ENCODE results near the gene FOXA2. TPM values are rescaled to one million over a fixed set of nuclear protein-coding genes. Genes with fewer than 3 reads are reported as not detected.

Gene FOXA2
- total and polyA plus RNA-seq, 12 donors = not detected

DNA sequence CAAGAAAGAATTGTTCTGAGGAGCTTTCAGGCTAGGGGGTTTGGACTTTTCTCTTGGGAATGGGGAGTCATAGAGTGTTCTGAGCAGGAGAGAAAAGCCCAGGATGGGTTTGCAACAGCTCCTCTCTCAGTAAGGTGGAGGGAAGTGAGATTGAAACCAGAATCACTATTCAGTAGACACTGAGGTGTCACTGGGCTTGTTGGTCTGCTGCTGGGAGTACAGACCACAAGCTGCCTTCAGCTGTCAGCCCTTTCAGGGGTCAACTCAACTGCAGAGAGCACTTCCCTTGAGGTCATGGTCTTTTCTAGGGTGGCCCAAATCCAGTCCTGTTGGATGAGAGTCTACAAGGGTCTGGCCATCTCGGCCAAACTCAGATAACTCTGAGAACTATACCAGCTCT, 12.9 kb upstream of the FOXA2 start:
- DNase-seq = no peak
- Histone ChIP-seq H3K27me3 (peaks cover 0 to 93% (median 62%) of the 10 kb centered on the region in 7 donors), H3K27ac (no peak overlapping the region), H3K4me3 (no peak overlapping the region), H3K4me1 (no peaks in the 10 kb centered on the region), H3K36me3 (no peaks in the 10 kb centered on the region), H3K9me3 (no peaks in the 10 kb centered on the region)
- TF ChIP-seq, protein P1, sequence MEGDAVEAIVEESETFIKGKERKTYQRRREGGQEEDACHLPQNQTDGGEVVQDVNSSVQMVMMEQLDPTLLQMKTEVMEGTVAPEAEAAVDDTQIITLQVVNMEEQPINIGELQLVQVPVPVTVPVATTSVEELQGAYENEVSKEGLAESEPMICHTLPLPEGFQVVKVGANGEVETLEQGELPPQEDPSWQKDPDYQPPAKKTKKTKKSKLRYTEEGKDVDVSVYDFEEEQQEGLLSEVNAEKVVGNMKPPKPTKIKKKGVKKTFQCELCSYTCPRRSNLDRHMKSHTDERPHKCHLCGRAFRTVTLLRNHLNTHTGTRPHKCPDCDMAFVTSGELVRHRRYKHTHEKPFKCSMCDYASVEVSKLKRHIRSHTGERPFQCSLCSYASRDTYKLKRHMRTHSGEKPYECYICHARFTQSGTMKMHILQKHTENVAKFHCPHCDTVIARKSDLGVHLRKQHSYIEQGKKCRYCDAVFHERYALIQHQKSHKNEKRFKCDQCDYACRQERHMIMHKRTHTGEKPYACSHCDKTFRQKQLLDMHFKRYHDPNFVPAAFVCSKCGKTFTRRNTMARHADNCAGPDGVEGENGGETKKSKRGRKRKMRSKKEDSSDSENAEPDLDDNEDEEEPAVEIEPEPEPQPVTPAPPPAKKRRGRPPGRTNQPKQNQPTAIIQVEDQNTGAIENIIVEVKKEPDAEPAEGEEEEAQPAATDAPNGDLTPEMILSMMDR (IDR thresholded peaks at IDR 0.05) = no peak
- no peak for ATAC-seq
- WGBS, 2 donors = 59% methylated on average over 1 of the region's 1 CpG
- intact Hi-C loops (cut with DNase I) = no loop called here

DNA sequence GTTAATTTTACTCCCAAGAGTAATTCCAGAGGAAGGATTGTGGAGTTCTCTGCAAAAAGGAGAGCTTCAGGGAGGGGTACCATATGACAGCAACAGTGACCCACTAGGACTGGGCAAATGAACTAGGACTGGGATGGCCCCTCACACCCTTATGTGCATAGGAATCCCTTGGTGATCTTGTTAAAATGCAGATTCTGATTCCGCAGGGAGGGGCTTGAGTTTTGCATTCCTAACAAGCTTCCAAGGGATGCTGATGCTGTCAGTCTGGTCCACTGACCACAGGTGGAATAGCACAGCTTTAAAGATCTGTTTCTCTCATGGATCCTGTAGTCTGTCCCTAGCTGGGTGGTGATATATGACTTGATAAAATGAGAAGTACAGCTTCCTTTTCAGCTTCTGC, 6.3 kb upstream of the FOXA2 start:
- Histone ChIP-seq H3K27ac (no peak overlapping the region), H3K4me1 (peaks cover 0 to 6% (median 0%) of the 10 kb centered on the region in 9 donors), H3K36me3 (no peaks in the 10 kb centered on the region), H3K4me3 (no peak overlapping the region), H3K9me3 (no peaks in the 10 kb centered on the region), H3K27me3 (peaks cover 17 to 97% (median 92%) of the 10 kb centered on the region in 7 donors)
- DNase-seq (no peak), ATAC-seq (no peak)
- TF ChIP-seq, protein P1 (IDR thresholded peaks at IDR 0.05) = no peak
- WGBS, 2 donors = 0 to 3% methylated on average over 1 of the region's 1 CpG
- intact Hi-C loops (cut with DNase I) = no loop called here

DNA sequence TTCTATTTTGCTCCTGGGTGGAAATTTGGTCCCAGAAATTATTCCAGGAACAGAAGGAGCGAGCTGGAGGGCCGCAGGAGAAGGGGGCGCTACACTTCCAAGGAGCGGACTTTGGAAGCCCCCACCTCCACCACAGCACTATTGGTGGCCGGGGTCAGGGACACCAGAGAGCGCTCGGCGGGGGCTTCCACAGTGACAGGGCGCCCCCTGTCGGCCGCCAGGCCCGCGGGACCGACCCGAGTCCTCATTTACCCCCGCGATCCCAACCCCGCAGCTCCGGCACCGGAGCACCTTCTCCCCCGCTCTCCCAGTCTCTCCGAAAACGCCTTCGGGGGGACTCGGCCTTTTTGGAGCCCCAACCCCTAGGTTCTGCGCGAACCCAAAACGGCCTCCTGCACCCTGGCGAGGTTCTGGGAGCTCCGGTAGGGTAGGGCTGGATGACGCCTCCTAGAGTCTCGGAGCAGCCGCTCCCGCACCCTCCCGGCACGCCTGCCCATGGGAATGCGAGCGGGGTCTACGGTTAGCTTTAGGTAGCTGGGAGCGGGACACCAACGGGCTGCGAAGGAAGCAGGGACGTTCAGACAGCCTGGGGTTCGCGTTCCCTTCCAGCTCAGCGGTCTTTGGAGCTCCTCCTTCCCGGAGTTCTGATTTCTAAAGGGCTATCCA, 2.4 kb upstream of the FOXA2 start:
- Histone ChIP-seq H3K4me1 (peaks cover 0 to 27% (median 14%) of the 10 kb centered on the region in 9 donors), H3K27me3 (peaks cover 46 to 100% (median 98%) of the 10 kb centered on the region in 7 donors), H3K9me3 (no peaks in the 10 kb centered on the region), H3K4me3 (no peak overlapping the region), H3K27ac (no peak overlapping the region), H3K36me3 (no peaks in the 10 kb centered on the region)
- TF ChIP-seq, protein P1 (IDR thresholded peaks at IDR 0.05) = peak in 7 of 9 donors; percentile 27 to 59 (median 35)
- ATAC-seq (peak in 1 of 8 donors; percentile 41), DNase-seq (no peak)
- 2 to 3% methylated on average over 45 to 47 of the region's 47 CpGs for WGBS, 2 donors
- intact Hi-C loops (cut with DNase I) = no loop called here

DNA sequence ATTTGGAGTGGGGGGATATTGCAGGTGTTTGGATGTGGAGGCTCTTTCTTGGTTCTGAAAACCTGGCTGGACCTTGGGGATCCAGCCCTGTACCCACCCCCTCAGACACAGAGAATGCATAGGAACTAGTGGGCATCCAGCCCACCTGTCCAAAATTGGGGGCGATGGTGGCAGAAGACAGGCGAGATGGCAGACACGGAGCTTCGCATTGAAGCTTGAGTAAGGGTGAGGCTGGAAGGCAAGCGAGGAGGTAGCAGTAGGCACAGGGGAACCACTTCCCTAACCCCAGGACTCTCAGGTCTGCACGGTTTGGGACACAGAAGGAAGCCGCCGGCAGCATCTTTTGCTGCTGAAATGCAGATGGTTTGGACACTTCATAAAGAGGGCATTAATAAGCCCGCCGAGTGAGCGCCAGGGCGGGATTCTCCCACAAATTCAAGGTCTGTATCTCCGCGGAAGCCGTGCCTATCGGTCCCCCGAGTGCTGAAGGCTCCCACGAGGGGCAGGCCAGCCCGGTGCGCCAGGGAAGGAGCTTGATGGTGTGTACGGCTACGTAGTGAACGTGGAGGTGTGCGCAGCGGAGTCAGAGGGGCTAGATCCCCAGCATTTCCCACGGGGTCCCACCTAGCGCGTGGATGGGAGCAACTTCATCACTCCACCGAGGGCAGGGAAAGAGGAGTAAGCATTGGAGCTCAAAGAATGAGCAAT, 1.6 kb upstream of the FOXA2 start:
- H3K4me3 ChIP-seq = no peak overlapping the region
- ATAC-seq (no peak), DNase-seq (no peak)
- H3K27me3 ChIP-seq = peaks cover 50 to 100% (median 98%) of the 10 kb centered on the region in 7 donors
- intact Hi-C loops (cut with DNase I) = no loop called here
- TF ChIP-seq, protein P1 (IDR thresholded peaks at IDR 0.05) = no peak
- no peaks in the 10 kb centered on the region for H3K9me3 ChIP-seq
- no peaks in the 10 kb centered on the region for H3K36me3 ChIP-seq
- no peak overlapping the region for H3K27ac ChIP-seq
- H3K4me1 ChIP-seq = peaks cover 0 to 27% (median 14%) of the 10 kb centered on the region in 9 donors
- 8% methylated on average over 29 of the region's 29 CpGs for WGBS, 2 donors
